ENCODE measurements around the gene MYH7. TPM values are rescaled to one million over a fixed set of nuclear protein-coding genes. Genes with fewer than 3 reads are reported as not detected.

MYH7 gene
- total and polyA plus RNA-seq, 2 of the 4 experiments (the other 2 are of a cell fraction): not detected

- Histone ChIP-seq H2BK20ac (ENCODE audit: low read depth, low read length) (no peak overlapping the region), H3K9me3 (ENCODE audit: control insufficient read depth, insufficient read depth, low read length) (no peaks in the 10 kb centered on the region), H3K4ac (ENCODE audit: low read depth, low read length) (peak overlapping the region; percentile 92), H2AK9ac (replicated peaks; ENCODE audit: low read depth, low read length, poor library complexity) (peak overlapping the region; percentile 100), H3K36me3 (ENCODE audit: control insufficient read depth, insufficient read depth, low read length) (peaks cover 7% of the 10 kb centered on the region; the same call in 1 of the 2 replicates), H3K4me2 (ENCODE audit: low read depth, low read length) (peak overlapping the region; percentile 76), H3K4me3 (ENCODE audit: insufficient read depth, low read depth, low read length) (peak overlapping the region; percentile 55), H2AK5ac (ENCODE audit: low read depth, low read length) (peak overlapping the region; percentile 97), H2BK15ac (ENCODE audit: low read depth, low read length) (no peak overlapping the region; the same call in 2 of the 3 replicates), H3K18ac (ENCODE audit: low read depth, low read length) (peak overlapping the region; percentile 67), H3K4me1 (ENCODE audit: control insufficient read depth, insufficient read depth, low read length) (peaks cover 8% of the 10 kb centered on the region), H3K9ac (ENCODE audit: low read depth, low read length) (peak overlapping the region; percentile 98), H4K91ac (ENCODE audit: insufficient read depth, low read depth, low read length) (peak overlapping the region; percentile 96), H3K9me1 (ENCODE audit: insufficient read depth, low read length) (peaks cover 8% of the 10 kb centered on the region; the same call in 1 of the 2 replicates), H4K5ac (ENCODE audit: low read depth, low read length) (peak overlapping the region; percentile 80), H3K27me3 (ENCODE audit: control insufficient read depth, insufficient read depth, low read length) (peaks cover 7% of the 10 kb centered on the region; the same call in 1 of the 2 replicates), H3K56ac (ENCODE audit: extremely low read depth, insufficient read depth, low read length) (peak overlapping the region; percentile 50), H3K14ac (replicated peaks; ENCODE audit: low read depth, low read length) (peak overlapping the region; percentile 93), H3K27ac (ENCODE audit: insufficient read depth, low read length) (peak overlapping the region; percentile 98), H2BK120ac (ENCODE audit: low read depth, low read length) (peak overlapping the region; percentile 47), H2AFZ (replicated peaks; ENCODE audit: low read length, poor library complexity) (peak overlapping the region; percentile 88), H4K8ac (ENCODE audit: low read depth in 2 of 2, low read length in 2 of 2) (peak overlapping the region; percentile 95 to 99), H4K20me1 (ENCODE audit: insufficient read depth, low read length) (peaks cover 12% of the 10 kb centered on the region; the same call in 1 of the 2 replicates), H3K79me1 (ENCODE audit: low read depth in 1 of 2, low read length in 2 of 2) (peaks cover 13 to 37% of the 10 kb centered on the region in 2 experiments; a peak in 3 of 4 replicates), H3K23ac (ENCODE audit: low read depth, low read length) (peak overlapping the region; percentile 93), H2BK5ac (ENCODE audit: low read depth, low read length, poor library complexity, severe bottlenecking) (peak overlapping the region; percentile 73)
- dilution Hi-C loops (cut with HindIII; ENCODE audit: low sequenced_read_pairs, unreplicated experiment) (no loop called here), intact Hi-C loops (cut with micrococcal nuclease) (no loop called here), in situ Hi-C loops (cut with MboI; ENCODE audit: low sequenced_read_pairs) (no loop called here)
- ChIA-PET CTCF (interaction anchor here (1.2 kb wide), 1 partner anchor 221 kb away, joined by 4 read pairs; no protein-coding TSS in a partner anchor), POLR2A (ENCODE audit: unreplicated experiment) (no interaction called here)
- ATAC-seq (ENCODE audit: low read depth) (peak; percentile 4; the same call in 1 of the 2 replicates), DNase-seq (no peak)
- no TSS peak for BruUV-seq (replicated peaks)
- WGBS, 2 experiments (ENCODE audit: extremely low coverage in 2 of 2, insufficient read length in 1 of 2): no CpG with 5 or more reads among the region's 21 CpGs
- no peak for TF ChIP-seq MAZ (IDR thresholded peaks at IDR 0.05; ENCODE audit: borderline replicate concordance, low read depth, low read length)
- no peak for TF ChIP-seq SMC3 (IDR thresholded peaks at IDR 0.05; ENCODE audit: low read depth, low read length)
- TF ChIP-seq CHD1 (IDR thresholded peaks at IDR 0.05; ENCODE audit: low read depth, low read length): no peak
- TF ChIP-seq USF2 (IDR thresholded peaks at IDR 0.05; ENCODE audit: low read depth, low read length): no peak
- no peak for TF ChIP-seq ELK1 (IDR thresholded peaks at IDR 0.05; ENCODE audit: borderline replicate concordance, low read depth, low read length)
- no peak for TF ChIP-seq FOS (IDR thresholded peaks at IDR 0.05; ENCODE audit: low read depth, low read length)
- TF ChIP-seq RFX5 (IDR thresholded peaks at IDR 0.05; ENCODE audit: low read depth, low read length): no peak
- TF ChIP-seq NFE2L2 (IDR thresholded peaks at IDR 0.05; ENCODE audit: low read depth, low read length): no peak
- TF ChIP-seq RAD21 (IDR thresholded peaks at IDR 0.05; ENCODE audit: low read length): no peak
- TF ChIP-seq CEBPB (IDR thresholded peaks at IDR 0.05; ENCODE audit: low read depth, low read length): no peak
- no peak for TF ChIP-seq BHLHE40 (IDR thresholded peaks at IDR 0.05; ENCODE audit: low read depth, low read length)
- no peak for TF ChIP-seq POLR2A (IDR thresholded peaks at IDR 0.05; ENCODE audit: low read depth, low read length)
- TF ChIP-seq CTCF (conservative IDR thresholded peaks at IDR 0.05; ENCODE audit: low read depth, low read length): no peak
- no peak for TF ChIP-seq MAFK (IDR thresholded peaks at IDR 0.05; ENCODE audit: low read depth, low read length)
These were observed 71.1 kb downstream of the MYH7 start for GRCh38 chr14:23364164-23365035.
